HG02840 (cell line): ENCODE measurements around the gene BICDL1.

Experiments
- ATAC-seq: cut with Tn5 transposase; IDR thresholded peaks from one replicate; pipeline ENCODE4 v1.9.1; 2021; ENCODE audit warnings: mild to moderate bottlenecking, moderate library complexity, moderate number of reproducible peaks; ENCODE audit not compliant: unreplicated experiment, low FRiP score

Gene BICDL1

DNA sequence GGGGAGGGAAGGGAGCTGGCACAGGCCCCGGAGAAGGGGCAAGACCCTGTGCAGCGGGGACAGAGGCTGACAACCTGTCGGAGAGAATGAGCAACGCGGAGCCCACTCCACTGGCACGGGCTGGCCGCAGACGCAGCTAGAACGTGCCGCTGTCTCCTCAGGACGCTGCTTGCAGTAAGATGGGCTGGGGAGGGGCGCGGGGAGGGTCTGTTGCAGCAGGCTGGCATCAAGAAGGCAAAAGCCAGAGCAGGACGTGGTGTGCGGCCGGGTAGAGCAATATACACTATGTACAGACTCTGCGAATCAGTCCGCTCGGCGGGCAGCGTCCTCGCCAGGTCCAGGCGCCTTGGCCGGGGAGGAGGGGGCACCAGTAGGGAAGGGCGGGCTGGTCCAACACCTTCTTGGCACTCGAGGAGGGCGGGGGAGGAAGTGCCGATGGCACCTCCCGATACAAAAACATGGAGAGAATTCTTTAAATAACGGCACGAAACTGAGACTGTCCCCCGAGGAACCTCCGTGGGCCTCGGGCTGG is 107.7 kb downstream of the BICDL1 start:
- no peak for ATAC-seq

- no peak for ATAC-seq
These were observed 109.9 kb downstream of the BICDL1 start for GRCh38 chr12:120098756-120099470.

GRCh38 chr12:120099738-120100137 is 110.7 kb downstream of the BICDL1 start:
- no peak for ATAC-seq

GRCh38 chr12:120100630-120101029 is 111.6 kb downstream of the BICDL1 start:
- ATAC-seq: no peak

GRCh38 chr12:120101182-120101581 is 112.1 kb downstream of the BICDL1 start:
- no peak for ATAC-seq

- ATAC-seq: no peak
These were observed 112.6 kb downstream of the BICDL1 start for GRCh38 chr12:120101617-120102016.

DNA sequence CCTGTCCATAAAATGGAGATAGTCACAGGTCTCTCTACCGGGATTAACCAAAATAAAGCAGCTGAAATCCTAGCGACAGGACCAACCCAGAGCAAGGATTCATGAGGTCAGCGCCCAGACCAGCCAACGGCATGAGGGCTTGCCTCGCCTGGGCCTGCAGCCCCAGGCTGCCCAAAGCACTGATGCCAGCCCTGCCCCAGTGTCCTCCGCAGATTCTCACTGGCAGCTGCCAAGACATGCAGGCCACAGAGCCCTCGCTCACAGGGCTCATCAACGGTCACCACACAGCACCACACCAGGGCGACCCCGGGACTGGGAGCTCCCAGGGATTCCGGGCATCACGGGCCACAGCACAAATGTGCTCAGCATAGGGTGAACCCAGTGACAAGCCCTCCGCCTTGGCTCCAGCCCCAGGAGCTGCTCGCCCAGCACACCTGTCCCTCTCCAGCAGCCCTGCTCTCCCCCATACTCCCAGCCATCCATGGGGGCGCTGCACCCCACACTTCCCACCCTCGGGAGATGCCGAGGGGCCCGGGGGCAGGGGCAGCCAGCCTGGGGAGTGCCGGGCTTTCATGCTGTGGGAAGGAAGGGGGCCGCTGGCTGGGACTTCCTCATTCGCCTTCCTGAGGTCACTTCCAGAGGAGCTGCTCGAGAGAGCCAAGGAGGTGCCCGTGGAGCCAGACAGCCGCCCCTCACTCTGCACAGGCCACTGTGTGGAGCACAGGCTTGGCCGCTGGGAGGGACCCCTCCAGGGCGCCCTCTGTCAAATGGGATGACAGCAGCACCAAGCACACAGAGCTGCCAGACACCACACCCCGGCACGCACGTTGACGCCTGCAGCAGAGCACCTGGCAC is 113.4 kb downstream of the BICDL1 start:
- no peak for ATAC-seq

DNA sequence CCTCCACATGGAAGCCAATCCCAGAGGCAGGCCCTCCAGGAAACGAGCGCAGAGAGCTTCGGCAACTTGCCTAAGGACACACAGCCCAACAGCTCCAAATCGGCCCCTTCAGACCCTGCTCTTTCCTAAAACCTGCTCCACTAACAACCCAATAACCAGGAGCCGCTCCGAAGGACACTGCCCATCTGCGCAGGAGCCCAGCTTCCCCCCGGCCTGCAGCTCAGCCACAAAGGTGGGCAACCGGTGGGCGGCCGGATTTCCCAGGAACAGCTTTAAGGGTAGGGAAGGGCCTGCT is 114.0 kb downstream of the BICDL1 start:
- no peak for ATAC-seq

DNA sequence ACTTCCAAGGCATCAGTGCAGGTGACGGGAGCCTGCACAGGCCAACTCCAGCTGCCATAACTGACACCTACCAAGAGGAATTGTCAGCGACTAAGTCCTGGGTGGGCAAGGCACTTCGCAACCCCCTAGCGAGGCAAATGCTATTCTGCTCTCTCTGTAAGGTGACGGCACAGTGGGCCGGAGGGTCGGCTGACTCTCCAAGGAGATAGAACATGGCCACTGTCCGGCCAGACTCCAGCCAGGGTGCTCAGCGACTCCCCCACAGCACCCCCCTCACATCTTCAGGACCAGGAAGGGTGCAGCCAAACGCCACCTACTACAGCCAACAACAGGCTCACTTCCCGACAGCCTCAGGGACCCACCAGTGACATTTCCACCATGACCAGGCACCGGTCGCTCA is 114.3 kb downstream of the BICDL1 start:
- no peak for ATAC-seq

GRCh38 chr12:120106151-120106550 is 117.1 kb downstream of the BICDL1 start:
- no peak for ATAC-seq

- ATAC-seq: no peak
These were observed 120.7 kb downstream of the BICDL1 start for GRCh38 chr12:120109570-120110267.

DNA sequence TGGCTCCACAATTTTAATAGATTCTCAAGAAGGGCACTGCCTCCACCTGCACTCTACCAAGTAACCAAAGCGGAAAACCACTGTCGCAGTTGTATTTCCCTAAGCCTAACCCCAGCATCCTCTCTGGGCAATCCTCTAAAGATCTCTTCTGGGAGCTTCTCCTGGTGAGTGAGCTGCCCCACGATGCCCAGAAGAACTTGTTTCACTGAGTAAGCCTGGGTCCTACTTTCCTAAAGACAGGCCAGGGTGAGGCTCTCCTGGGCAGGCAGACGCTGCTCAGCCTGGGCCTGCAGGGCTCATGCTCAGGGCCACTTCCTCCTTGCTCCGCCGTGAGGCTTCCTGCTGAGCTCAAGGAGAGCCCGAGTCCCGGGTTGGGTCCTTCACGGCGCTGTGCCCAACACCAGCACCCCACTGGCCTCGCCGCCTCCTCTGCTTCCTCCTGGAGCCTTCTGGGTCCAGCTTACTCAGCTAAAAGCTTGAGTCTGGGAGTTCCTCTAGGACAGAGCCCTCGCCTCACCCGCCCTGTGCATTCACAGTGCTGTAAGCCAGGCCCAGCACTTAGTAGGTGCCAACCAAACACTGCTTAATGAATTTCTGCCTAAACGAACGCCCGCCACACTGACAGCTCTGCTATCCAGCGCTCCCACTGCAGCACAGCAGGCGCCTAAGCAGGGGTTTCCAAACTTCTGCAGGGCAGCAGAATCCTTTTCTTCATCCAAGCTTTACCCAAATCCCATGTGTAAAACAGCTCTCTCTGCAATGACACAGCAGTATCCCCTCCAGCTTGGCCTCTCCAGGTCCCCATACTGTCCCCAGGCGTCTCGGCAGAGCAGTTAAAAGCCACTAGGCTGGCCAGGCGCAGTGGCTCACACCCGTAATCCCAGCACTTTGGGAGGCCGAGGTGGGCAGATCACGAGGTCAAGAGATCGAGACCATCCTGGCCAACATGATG is 121.8 kb downstream of the BICDL1 start:
- no peak for ATAC-seq

- ATAC-seq: no peak
These were observed 126.0 kb downstream of the BICDL1 start for GRCh38 chr12:120115066-120115465.

DNA sequence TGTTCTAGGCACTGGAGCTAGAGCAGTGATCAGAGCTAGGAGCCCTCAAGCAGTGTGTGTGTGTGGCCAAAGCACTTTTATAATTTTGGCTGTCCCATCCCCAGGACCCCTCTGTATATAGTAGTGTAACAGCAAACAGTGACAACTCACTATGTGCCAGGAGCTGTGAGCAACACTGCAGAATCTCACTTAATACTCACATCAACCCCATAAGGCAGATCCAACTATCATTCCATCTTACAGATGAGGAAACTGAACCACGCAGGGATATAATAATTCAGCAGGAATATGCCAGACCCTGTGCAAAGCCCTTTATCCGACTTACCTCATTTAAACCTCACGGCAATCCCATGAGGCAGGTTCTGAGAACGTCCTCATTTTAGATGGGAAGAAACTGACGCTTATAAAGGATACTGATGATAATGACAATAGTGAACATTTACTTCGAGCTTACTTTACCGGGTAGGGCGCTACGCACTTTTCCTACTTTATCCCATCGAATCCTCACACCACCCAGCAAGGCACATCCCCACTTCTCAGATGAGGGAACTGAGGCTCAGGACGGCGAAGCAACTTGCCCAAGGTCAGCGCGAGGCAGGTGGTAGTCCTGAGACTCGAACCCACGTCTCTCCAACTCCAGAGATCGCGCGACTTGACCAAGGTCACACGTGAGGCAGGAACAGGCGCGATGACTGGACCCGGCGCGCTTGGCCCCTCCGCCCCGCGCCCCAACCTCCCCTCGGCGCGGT is 126.8 kb downstream of the BICDL1 start:
- peak; percentile 2 for ATAC-seq

GRCh38 chr12:120116441-120116791 is 127.4 kb downstream of the BICDL1 start, which contains the start of gene RAB35:
Gene RAB35 (minus strand): TSS chr12:120116753. CDS start chr12:120116650, 103 bp downstream.
- no peak for ATAC-seq

- peak; percentile 52 for ATAC-seq
These were observed 128.0 kb downstream of the BICDL1 start for GRCh38 chr12:120116792-120117651.

DNA sequence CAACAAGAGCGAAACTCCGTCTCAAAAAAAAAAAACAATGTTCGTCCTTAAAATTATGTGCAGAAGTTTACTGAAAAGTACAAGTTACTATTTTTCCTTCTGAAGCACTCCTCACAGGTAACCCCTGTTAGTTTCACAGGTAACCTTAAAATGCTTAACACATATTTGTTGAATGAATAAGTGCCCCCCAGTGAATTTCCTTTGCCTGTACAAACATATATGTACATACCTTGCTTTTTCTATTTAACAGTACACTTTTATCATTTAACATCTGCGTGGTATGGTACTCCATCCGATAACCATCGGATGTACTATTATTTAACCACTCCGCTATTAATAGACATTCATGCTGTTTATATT is 128.9 kb downstream of the BICDL1 start:
- ATAC-seq: no peak

DNA sequence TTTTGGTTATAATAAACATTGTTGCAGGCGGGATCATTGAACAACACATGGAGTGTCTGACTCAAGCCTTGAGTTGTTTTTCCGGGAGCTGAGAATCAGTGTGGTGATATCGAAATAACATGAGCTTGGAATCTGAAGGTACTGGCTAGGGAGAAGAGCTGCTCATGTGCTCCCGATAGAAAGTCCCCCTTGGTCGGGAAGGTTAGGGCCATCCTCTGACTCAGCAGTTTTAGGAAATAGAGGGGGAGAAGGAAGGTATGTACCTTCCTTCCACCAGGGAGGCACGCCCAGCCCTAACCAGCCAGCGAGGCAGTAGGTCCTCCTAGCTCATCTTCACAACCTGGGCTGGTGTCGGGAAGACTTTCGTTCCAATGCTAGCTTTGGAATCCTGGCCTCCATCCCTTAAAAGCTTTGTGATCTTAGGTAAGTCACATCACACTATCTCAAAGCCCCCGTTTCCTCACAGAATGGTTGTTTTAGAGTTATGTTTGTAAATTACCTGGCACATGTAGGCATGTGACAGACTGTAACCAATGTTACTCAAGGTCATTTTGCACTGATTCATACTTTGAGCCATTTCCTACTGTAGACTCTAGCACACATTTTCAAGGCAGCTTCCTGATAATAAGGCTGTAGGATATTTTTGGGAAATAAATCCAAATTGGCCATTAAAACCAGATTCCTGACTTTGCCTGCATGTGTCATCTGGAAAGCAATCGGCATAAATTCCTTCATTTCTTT is 129.5 kb downstream of the BICDL1 start:
- ATAC-seq: no peak
